Superior temporal gyrus (tissue), 1 donor: Measurements from ENCODE around the gene DNMT1.
"Not testable (repeated sequence)": the region's sequence is repeated elsewhere in the genome, so short reads cannot be mapped to it uniquely, and the experiment has no call there.

ENCODE experiments used
- DNase-seq: peaks from one replicate; pipeline ENCODE4 v3.0.0-alpha.2; 2016; ENCODE audit errors: extremely low spot score

The DNMT1 gene

GRCh38 chr19:10194500-10195198, at the start of gene DNMT1:
DNMT1 (minus strand) TSS chr19:10194953; CDS start chr19:10194899, 54 bp downstream.
- peak; percentile 96 for DNase-seq

DNA sequence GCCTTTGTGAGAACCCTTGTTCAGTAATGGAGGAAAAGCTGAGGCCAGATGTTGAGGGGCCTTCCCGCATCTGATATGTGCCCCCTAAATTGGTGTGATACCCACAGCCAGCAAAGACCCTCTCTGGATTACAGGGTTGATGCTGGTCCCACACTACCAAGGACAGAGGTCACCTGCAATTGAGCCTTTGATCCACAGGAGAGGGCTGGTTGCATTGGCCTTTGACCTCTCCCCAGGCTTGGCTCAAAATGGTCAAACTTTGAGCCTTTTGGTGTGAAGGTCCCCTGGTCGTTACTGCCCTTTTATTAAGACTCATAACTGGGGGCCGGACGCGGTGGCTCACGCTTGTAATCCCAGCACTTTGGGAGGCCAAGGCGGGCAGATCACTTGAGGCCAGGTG, 48.9 kb upstream of the DNMT1 start:
- no peak for DNase-seq

DNA sequence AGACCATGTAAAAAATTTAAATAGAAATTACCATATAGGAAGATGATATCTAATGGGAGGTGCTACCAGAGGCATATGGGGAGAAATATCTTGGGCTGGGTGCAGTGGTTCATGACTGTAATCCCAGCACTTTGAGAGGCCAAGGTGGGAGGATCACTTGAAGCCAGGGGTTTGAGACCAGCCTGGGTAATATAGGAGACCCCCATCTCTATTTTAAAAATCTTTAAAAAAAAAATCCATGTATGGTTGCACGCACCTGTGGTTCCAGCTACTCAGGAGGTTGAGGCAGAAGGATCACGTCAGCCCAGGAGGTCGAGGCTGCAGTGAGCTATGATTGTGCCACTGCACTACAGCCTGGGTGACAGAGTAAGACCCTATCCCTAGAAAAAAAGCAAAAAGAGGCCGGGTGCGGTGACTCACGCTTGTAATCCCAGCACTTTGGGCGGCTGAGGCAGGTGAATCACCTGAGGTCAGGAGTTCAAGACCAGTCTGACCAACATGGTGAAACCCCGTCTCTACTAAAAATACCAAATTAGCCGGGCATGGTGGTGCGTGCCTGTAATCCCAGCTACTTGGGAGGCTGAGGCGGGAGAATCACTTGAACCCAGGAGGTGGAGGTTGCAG, 47.2 kb upstream of the DNMT1 start:
- not testable (repeated sequence) for DNase-seq

- no peak for DNase-seq
Observed at GRCh38 chr19:10238172-10238783, 43.5 kb upstream of the DNMT1 start.

GRCh38 chr19:10237702-10238101, 42.9 kb upstream of the DNMT1 start:
- no peak for DNase-seq

DNA sequence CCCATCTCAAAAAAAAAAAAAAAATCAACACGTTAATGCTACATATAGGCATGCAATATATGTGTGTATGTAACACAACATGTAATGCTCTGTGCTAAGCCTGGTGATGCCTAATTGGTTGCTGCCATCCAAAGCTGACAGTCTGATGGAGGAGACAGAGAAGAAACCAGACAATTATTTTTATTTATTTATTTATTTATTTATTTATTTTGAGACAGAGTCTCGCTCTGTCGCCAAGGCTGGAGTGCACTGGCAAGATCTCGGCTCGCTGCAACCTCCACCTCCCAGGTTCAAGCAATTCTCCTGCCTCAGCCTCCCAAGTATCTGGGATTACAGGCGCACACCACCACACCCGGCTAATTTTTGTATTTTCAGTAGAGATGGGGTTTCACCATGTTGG, 40.7 kb upstream of the DNMT1 start:
- not testable (repeated sequence) for DNase-seq

GRCh38 chr19:10235003-10235402, 40.2 kb upstream of the DNMT1 start:
- no peak for DNase-seq

GRCh38 chr19:10233946-10234345, 39.2 kb upstream of the DNMT1 start:
- DNase-seq, result no peak

DNA sequence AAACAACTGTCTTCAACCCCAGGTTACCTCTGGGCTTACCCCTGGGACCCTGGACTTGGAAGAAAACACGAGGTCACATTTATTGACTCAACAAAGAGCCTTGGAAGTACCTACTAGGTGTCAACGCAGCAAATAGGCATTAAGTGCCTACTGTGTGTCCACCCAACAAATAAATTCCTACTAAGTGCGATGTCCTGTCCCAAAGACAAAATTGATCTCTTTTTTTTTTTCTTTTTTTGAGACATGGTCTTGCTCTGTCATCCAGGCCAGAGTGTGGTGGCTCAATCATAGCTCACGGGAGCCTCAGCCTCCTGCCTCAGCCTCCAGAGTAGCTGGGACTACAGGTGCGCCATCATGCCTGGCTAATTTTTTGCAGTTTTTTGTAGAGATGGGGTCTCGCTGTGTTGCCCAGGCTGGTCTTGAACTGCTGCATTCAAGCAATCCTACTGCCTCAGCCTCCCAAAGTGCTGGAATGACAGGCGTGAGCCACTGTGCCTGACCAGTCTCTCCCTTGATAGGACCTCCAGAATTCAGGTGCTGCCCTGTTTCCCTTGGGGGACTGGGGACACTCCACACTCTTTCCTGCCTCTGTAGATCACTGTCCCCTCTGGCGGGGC, 37.0 kb upstream of the DNMT1 start:
- no peak for DNase-seq

- DNase-seq, result no peak
Observed at GRCh38 chr19:10230861-10231611, 36.3 kb upstream of the DNMT1 start, which contains the start of gene S1PR2. S1PR2 (minus strand) TSS chr19:10231331; CDS start chr19:10224905, 6,426 bp downstream.

DNA sequence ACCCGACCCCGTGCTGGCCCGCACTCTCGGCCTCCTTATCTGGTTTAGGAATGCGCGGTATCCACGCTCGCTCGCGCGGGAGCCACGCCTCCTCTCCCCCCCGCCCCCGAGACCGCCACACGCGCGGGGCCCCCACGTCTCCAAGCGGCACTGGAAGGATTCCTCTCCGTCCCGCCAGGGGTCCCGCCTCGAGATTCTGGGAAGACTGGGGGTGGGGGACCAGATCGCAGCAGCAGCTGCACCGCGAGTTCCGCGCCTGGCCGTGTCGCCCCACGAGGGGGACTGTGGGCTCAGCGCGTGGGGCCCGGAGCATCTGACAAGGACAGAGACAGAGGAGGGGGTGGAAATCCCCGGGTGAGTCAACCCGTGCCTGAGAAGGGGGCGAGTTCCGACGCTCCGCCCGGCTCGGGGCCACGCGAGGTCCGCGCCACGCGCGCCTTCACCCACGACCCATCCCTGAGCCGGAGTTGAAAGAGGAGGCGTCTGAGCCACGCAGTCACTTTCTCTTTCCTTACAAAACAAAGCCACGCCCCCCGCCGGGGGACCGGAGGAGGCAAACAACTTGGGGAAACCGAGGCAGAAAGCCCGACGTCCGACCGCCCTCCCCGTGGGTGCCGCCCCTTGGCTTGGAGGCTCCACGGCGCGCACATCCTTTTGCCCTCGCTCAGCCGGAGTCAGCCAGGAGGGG, 35.6 kb upstream of the DNMT1 start:
- DNase-seq, result no peak

- no peak for DNase-seq
Observed at GRCh38 chr19:10228920-10229319, 34.2 kb upstream of the DNMT1 start.

GRCh38 chr19:10228393-10228792, 33.6 kb upstream of the DNMT1 start:
- no peak for DNase-seq

GRCh38 chr19:10227026-10227971, 32.5 kb upstream of the DNMT1 start:
- DNase-seq, result peak; percentile 94

DNA sequence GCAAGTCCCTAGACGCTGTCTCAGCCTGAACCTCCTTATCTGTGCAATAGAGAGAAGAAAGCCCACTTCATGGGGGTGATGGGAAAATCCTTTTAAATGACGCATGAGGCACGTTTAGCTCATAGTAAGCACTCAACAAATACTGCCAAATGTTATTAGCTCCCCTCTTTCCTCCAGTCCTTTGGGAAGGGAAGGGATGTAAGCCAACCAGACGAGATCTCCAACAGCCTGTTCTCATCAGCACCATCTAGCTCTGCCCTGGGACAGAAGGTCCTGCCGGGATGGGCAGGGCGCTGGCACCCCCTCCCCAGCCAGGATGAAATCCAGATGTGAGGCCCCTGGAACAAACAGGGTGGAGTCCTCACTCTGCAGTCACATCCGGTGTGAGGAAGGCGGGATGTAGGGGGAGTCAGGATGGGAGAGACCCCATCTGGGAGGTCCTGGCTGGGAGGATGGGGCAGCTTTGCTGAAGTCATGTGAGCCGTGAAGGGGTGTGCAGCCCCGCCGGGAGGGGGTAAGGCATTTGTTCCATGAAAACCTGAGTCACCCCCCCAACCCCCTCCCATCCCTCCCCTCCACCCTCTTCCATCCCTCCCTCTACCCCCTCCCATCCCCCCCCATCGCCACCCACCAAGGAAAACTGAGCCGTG, 31.7 kb upstream of the DNMT1 start:
- DNase-seq, result peak; percentile 38

DNA sequence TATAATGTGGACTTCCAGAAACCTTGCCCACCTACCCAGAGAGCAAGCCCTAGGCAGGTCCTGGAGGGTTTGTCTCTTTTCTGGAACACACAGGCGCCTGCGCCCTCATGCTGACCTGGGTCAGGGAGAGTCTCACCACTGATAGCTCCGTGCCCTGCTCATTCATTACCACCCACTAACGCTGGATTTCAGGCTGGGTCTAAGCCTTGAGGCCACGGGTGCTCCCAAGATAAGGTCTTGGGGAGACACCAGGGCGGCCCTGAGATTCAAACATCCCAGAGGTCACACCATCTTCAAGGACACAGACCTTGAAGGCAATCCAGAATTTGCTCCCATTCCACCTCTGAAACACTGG, 31.2 kb upstream of the DNMT1 start:
- no peak for DNase-seq

GRCh38 chr19:10224337-10224736, 29.6 kb upstream of the DNMT1 start:
- DNase-seq, result no peak

GRCh38 chr19:10223488-10224213, 28.9 kb upstream of the DNMT1 start:
- no peak for DNase-seq
